HL-60 (cell line): ENCODE measurements around the gene OR8S1.

ENCODE experiments used
- CTCF ChIP-seq: IDR thresholded peaks from one replicate; pipeline ENCODE4 v1.5.1; 2011; ENCODE audit warnings: low read length, control low read depth, inconsistent platforms; ENCODE audit not compliant: insufficient read depth
- POLR2AphosphoS5 ChIP-seq: IDR thresholded peaks from 2 replicates; pipeline ENCODE4 v1.6.1; 2012; ENCODE audit warnings: low read depth
- SPI1 ChIP-seq: IDR thresholded peaks from 2 replicates; pipeline ENCODE4 v1.6.1; 2012; ENCODE audit warnings: low read depth, mild to moderate bottlenecking, borderline replicate concordance

- no peak for TF ChIP-seq CTCF
- TF ChIP-seq POLR2AphosphoS5: no peak
- TF ChIP-seq SPI1: no peak
Measured at GRCh38 chr12:48510111-48510510, 15.3 kb upstream of the OR8S1 start.
